ENCODE measurements around the gene CD3E. TPM values are rescaled to one million over a fixed set of nuclear protein-coding genes. Genes with fewer than 3 reads are reported as not detected.

CD3E gene
- total and polyA plus RNA-seq, 2 donors (not counting 3 experiments of a cell fraction or from before 2014, with no cell fraction given), result not detected

DNA sequence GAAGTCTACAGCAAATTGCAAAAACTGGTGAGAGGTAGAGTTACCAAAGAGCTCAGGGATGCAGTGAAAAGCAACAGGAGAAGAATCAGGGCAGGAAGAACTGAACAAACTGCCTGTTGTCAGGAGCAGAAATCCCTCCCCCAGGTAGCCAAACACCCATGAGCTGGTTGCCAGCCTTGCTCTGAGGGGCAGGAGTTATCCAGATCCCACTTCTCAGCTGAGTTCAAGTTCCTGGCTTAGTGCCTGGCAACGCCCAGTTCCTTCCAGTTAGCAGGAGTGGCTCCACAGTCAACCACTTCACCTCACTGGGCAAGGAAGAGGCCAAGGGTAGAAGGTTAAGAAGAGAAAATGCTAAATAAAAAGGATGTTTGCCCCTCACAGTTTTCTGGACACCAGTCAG lies 38.6 kb upstream of the CD3E start:
- H3K4me3 ChIP-seq (replicated peaks in 1 of 3; ENCODE audit: insufficient read depth in 1 of 3, low read depth in 1 of 3, low read length in 3 of 3), result peak overlapping the region in 1 of 3 experiments; percentile 11
- H3K9me1 ChIP-seq (replicated peaks; ENCODE audit: control insufficient read depth, extremely low read depth, insufficient read depth, low read length), result no peaks in the 10 kb centered on the region
- peaks cover 51% of the 10 kb centered on the region for H3K4me1 ChIP-seq (ENCODE audit: control insufficient read depth, extremely low read depth, insufficient read depth, low read length)
- intact Hi-C loops (cut with micrococcal nuclease) (loop anchor here (2.0 kb wide), 1 partner anchor 59 kb away; no protein-coding TSS in a partner anchor), dilution Hi-C loops (cut with MboI; ENCODE audit: extremely low pct_ligation_motif_present, low sequenced_read_pairs) (no loop called here)
- ChIA-PET CTCF (interaction anchor here (0.7 to 8.6 kb wide), 19 partner anchors 8 to 94 kb away, joined by 3 to 104 read pairs (median 4); partner anchors contain the start of gene MPZL3), POLR2A (interaction anchor here (1.0 to 2.9 kb wide), 2 partner anchors 9 to 11 kb away, joined by 7 to 12 read pairs; no protein-coding TSS in a partner anchor)
- no TSS peak for BruUV-seq (replicated peaks)
- H3K36me3 ChIP-seq (ENCODE audit: control insufficient read depth in 2 of 2, extremely low read depth in 1 of 2, insufficient read depth in 2 of 2, low read length in 2 of 2), result no peaks in the 10 kb centered on the region
- DNase-seq (ENCODE audit: low read depth, low spot score), result peak; percentile 49
- no peak overlapping the region for H3K9ac ChIP-seq (replicated peaks; ENCODE audit: extremely low read depth, insufficient read depth, low read length)
- H4K20me1 ChIP-seq (replicated peaks; ENCODE audit: control insufficient read depth, extremely low read depth, insufficient read depth, low read length), result no peaks in the 10 kb centered on the region
- no peak overlapping the region for H3K27ac ChIP-seq (ENCODE audit: insufficient read depth, low read depth, low read length)
- no peak for TF ChIP-seq EZH2 (IDR thresholded peaks at IDR 0.05; ENCODE audit: borderline replicate concordance, low read depth, low read length, severe bottlenecking)
- no peak for TF ChIP-seq CTCF (IDR thresholded peaks at IDR 0.05; ENCODE audit: extremely low read depth in 1 of 2, insufficient read depth in 1 of 2, low read depth in 1 of 2, low read length in 2 of 2)
- TF ChIP-seq FOS (IDR thresholded peaks at IDR 0.05; ENCODE audit: borderline replicate concordance, insufficient read depth, low read length), result no peak
- no peak for TF ChIP-seq MAX (IDR thresholded peaks at IDR 0.05; ENCODE audit: insufficient read depth, insufficient read length)
- TF ChIP-seq GATA2 (IDR thresholded peaks at IDR 0.05; ENCODE audit: insufficient read depth, insufficient read length, low read depth, low read length), result no peak
- TF ChIP-seq MYC (IDR thresholded peaks at IDR 0.05; ENCODE audit: low read depth, low read length), result no peak
- no peak for TF ChIP-seq JUN (IDR thresholded peaks at IDR 0.05; ENCODE audit: borderline replicate concordance, insufficient read depth, insufficient read length, low read depth)
- peak; percentile 53 for TF ChIP-seq POLR2A (IDR thresholded peaks at IDR 0.05; ENCODE audit: low read depth, low read length)
- peak; percentile 41 for TF ChIP-seq POLR2AphosphoS5 (IDR thresholded peaks at IDR 0.05; ENCODE audit: insufficient read depth, low read depth, low read length)
- H3K9me3 ChIP-seq (replicated peaks; ENCODE audit: control insufficient read depth, insufficient read depth, low read length), result no peaks in the 10 kb centered on the region
- peak overlapping the region; percentile 94 for H3K4me2 ChIP-seq (ENCODE audit: insufficient read depth, low read length)
- peak overlapping the region; percentile 90 for H2AFZ ChIP-seq (ENCODE audit: low read depth, low read length)
- H3K79me2 ChIP-seq (ENCODE audit: control insufficient read depth, insufficient read depth, low read length), result no peaks in the 10 kb centered on the region
- no peaks in the 10 kb centered on the region for H3K27me3 ChIP-seq (ENCODE audit: control insufficient read depth in 2 of 2, insufficient read depth in 2 of 2, low read length in 2 of 2)
- FAIRE-seq, result peak; percentile 33
